Measurements from ENCODE around the gene PRKCA.

DNA sequence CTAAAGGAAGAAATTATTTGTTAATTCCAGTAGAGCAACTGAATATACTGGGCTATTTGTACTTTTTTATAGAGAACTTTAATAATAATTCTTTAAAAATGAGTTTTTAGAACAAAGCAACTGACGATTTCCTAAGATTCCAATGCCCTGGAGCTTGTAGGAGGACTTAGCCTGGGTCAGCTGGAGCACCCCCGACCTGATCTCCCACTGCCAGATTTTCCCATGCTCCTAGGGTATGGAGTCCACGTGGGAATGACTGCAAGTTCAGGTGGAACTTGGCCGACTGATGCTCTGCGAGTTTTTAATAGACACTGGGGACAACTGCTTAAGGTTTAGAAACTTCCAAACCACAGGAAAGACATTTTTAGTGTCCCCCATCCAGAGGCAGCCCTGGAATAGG lies 507.0 kb downstream of the PRKCA start:
- TF ChIP-seq, protein P1, sequence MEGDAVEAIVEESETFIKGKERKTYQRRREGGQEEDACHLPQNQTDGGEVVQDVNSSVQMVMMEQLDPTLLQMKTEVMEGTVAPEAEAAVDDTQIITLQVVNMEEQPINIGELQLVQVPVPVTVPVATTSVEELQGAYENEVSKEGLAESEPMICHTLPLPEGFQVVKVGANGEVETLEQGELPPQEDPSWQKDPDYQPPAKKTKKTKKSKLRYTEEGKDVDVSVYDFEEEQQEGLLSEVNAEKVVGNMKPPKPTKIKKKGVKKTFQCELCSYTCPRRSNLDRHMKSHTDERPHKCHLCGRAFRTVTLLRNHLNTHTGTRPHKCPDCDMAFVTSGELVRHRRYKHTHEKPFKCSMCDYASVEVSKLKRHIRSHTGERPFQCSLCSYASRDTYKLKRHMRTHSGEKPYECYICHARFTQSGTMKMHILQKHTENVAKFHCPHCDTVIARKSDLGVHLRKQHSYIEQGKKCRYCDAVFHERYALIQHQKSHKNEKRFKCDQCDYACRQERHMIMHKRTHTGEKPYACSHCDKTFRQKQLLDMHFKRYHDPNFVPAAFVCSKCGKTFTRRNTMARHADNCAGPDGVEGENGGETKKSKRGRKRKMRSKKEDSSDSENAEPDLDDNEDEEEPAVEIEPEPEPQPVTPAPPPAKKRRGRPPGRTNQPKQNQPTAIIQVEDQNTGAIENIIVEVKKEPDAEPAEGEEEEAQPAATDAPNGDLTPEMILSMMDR (conservative IDR thresholded peaks at IDR 0.05; ENCODE audit: low read depth, low read length): no peak
- no peak for TF ChIP-seq EZH2phosphoT487 (IDR thresholded peaks at IDR 0.05; ENCODE audit: borderline replicate concordance, low read length)
- no peak for TF ChIP-seq EZH2 (IDR thresholded peaks at IDR 0.05; ENCODE audit: low read length, unreplicated experiment)
